HepG2 (cell line): ENCODE data around the gene GLIS2. TPM values are rescaled to one million over a fixed set of nuclear protein-coding genes. Genes with fewer than 3 reads are reported as not detected.

Source experiments
- ATAC-seq: fragments of 200-7000 bp; cut with Tn5 transposase; 3 replicates; pipeline ENCODE4 v1.9.1; 2020; ENCODE audit warnings: mild to moderate bottlenecking, moderate library complexity
- BruUV-seq: library from RNA; stranded (reverse); fragments of 400-500 nt; replicated peaks from 2 replicates; lab custom pipeline; 2021; lab: Mats Ljungman, UMichigan
- CTCF ChIA-PET: fragments of 300-600 bp; formaldehyde crosslinking; extraction: SDS; loops from one replicate; lab custom pipeline; 2021; ENCODE audit warnings: low total read pairs, inconsistent platforms, low intra/inter-chr PET ratio; lab: Yijun Ruan, JAX
- POLR2A ChIA-PET: fragments of 350-600 bp; sonication (Branson Sonifier 250); formaldehyde crosslinking; loops from one replicate; lab custom pipeline; 2020; ENCODE audit warnings: antibody characterized with exemption, inconsistent platforms; lab: Yijun Ruan, JAX
- DNase-seq: peaks from one replicate; pipeline ENCODE4 v3.0.0-alpha.2; 2015; ENCODE audit warnings: low spot score
- FAIRE-seq: peaks from 3 replicates; lab custom pipeline; 2011; peaks lifted over from hg19 to GRCh38; lab: Jason Lieb, UNC
- H2AFZ ChIP-seq: one replicate; pipeline ENCODE4 v1.6.1; 2011; ENCODE audit warnings: low read length, inconsistent platforms
- H3K27ac ChIP-seq: fragments of 300-600 bp; 3 replicates; pipeline ENCODE4 v1.8.0; 2011; ENCODE audit warnings: mixed run types, mild to moderate bottlenecking, mixed read lengths, low read length, inconsistent platforms; ENCODE audit not compliant: insufficient read depth; ENCODE audit errors: extremely low read length
- H3K27me3 ChIP-seq, 2 experiments: fragments of 200-600 bp in 1 of 2; 2 replicates in 1 of 2; 3 replicates in 1 of 2; pipeline versions ENCODE4 v1.6.0 to v1.8.0; 2011; ENCODE audit warnings: low read length in 2 of 2, mild to moderate bottlenecking in 2 of 2, moderate library complexity in 2 of 2, inconsistent platforms in 1 of 2; ENCODE audit not compliant: insufficient read depth in 2 of 2, control insufficient read depth in 1 of 2
- H3K36me3 ChIP-seq, 2 experiments: fragments of 200-600 bp in 1 of 2; replicated peaks in 1 of 2; 2 replicates in 1 of 2; 3 replicates in 1 of 2; pipeline versions ENCODE4 v1.5.1 to v1.8.0; 2011; ENCODE audit warnings: low read length in 2 of 2, inconsistent platforms in 1 of 2; ENCODE audit not compliant: insufficient read depth in 2 of 2, control insufficient read depth in 1 of 2
- H3K4me1 ChIP-seq: 2 replicates; pipeline ENCODE4 v1.5.1; 2012; ENCODE audit warnings: low read length, inconsistent platforms; ENCODE audit not compliant: insufficient read depth
- H3K4me2 ChIP-seq: 2 replicates; pipeline ENCODE4 v1.6.0; 2011; ENCODE audit warnings: low read depth, low read length, inconsistent platforms
- H3K4me3 ChIP-seq, 3 experiments: fragments of 200-600 bp in 1 of 3; sonication (generic), shearing (Covaris generic) in 1 of 3; replicated peaks in 1 of 3; 2 replicates each; pipeline ENCODE4 v1.5.1; 2011 to 2016; ENCODE audit warnings: low read length in 3 of 3, inconsistent platforms in 2 of 3, low read depth in 2 of 3, mild to moderate bottlenecking in 2 of 3, control low read depth in 1 of 3, mixed read lengths in 1 of 3; ENCODE audit not compliant: insufficient read depth in 1 of 3
- H3K79me2 ChIP-seq: one replicate; pipeline ENCODE4 v1.6.1; 2011; ENCODE audit warnings: low read length, inconsistent platforms; ENCODE audit not compliant: insufficient read depth
- H3K9ac ChIP-seq: 2 replicates; pipeline ENCODE4 v1.6.0; 2011; ENCODE audit warnings: mild to moderate bottlenecking, low read depth, low read length, inconsistent platforms; ENCODE audit not compliant: insufficient read depth
- H3K9me3 ChIP-seq: 2 replicates; pipeline ENCODE4 v1.5.1; 2012; ENCODE audit warnings: mild to moderate bottlenecking, low read length
- H4K20me1 ChIP-seq: 2 replicates; pipeline ENCODE4 v1.6.0; 2011; ENCODE audit warnings: inconsistent platforms, mild to moderate bottlenecking, low read length, moderate library complexity; ENCODE audit not compliant: insufficient read depth
- ARNT ChIP-seq: fragments of 450-650 bp; IDR thresholded peaks from 2 replicates; pipeline ENCODE4 v1.6.1; 2017
- CHD4 ChIP-seq: fragments of 200-600 bp; sonication (generic); IDR thresholded peaks from 2 replicates; pipeline ENCODE4 v1.7.0; 2017; ENCODE audit warnings: mild to moderate bottlenecking, low read length, borderline replicate concordance
- HNF1B ChIP-seq: sonication (generic); formaldehyde crosslinking; IDR thresholded peaks from 2 replicates; pipeline ENCODE4 v1.5.1; 2020; ENCODE audit warnings: mild to moderate bottlenecking, moderate library complexity, missing genetic modification reagents
- JUND ChIP-seq: sonication (generic); formaldehyde crosslinking; IDR thresholded peaks from 2 replicates; pipeline ENCODE4 v1.8.0; 2022; ENCODE audit warnings: mild to moderate bottlenecking, missing genetic modification reagents
- MEIS1 ChIP-seq: sonication (generic); formaldehyde crosslinking; IDR thresholded peaks from 2 replicates; pipeline ENCODE4 v1.9.0; 2021; ENCODE audit warnings: mild to moderate bottlenecking, missing genetic modification reagents, moderate library complexity, borderline replicate concordance
- NAIF1 ChIP-seq: sonication (generic); formaldehyde crosslinking; IDR thresholded peaks from 2 replicates; pipeline ENCODE4 v1.5.0; 2020; ENCODE audit warnings: mild to moderate bottlenecking, missing genetic modification reagents, borderline replicate concordance
- NFKB2 ChIP-seq: sonication (generic); formaldehyde crosslinking; IDR thresholded peaks from 2 replicates; pipeline ENCODE4 v1.4.0; 2020; ENCODE audit warnings: missing genetic modification reagents, borderline replicate concordance
- RARA ChIP-seq: IDR thresholded peaks from 2 replicates; pipeline ENCODE4 v1.6.1; 2016; ENCODE audit warnings: missing genetic modification reagents, missing compliant biosample characterization
- RNF219 ChIP-seq: sonication (generic); formaldehyde crosslinking; IDR thresholded peaks from 2 replicates; pipeline ENCODE4 v1.5.0; 2020; ENCODE audit warnings: mild to moderate bottlenecking, missing genetic modification reagents
- SP4 ChIP-seq: sonication (generic); formaldehyde crosslinking; IDR thresholded peaks from 2 replicates; pipeline ENCODE4 v1.8.1; 2023; ENCODE audit warnings: mild to moderate bottlenecking, missing genetic modification reagents
- ZFAT ChIP-seq: sonication (generic); formaldehyde crosslinking; conservative IDR thresholded peaks from 2 replicates; pipeline ENCODE4 v1.8.1; 2023; ENCODE audit warnings: missing genetic modification reagents, inconsistent platforms
- ZNF234 ChIP-seq: sonication (generic); formaldehyde crosslinking; conservative IDR thresholded peaks from 2 replicates; pipeline ENCODE4 v1.5.1; 2020; ENCODE audit warnings: mild to moderate bottlenecking, missing genetic modification reagents
- ZNF576 ChIP-seq: sonication (generic); formaldehyde crosslinking; IDR thresholded peaks from 2 replicates; pipeline ENCODE4 v1.4.0; 2020; ENCODE audit warnings: mild to moderate bottlenecking, missing genetic modification reagents
- ZNF792 ChIP-seq: IDR thresholded peaks from 2 replicates; pipeline ENCODE4 v1.6.1; 2016
- ZSCAN29 ChIP-seq: sonication (generic); formaldehyde crosslinking; conservative IDR thresholded peaks from 2 replicates; pipeline ENCODE4 v1.4.0; 2020; ENCODE audit warnings: mild to moderate bottlenecking, missing genetic modification reagents
- WGBS: methylation state at CpG from one replicate; pipeline ENCODE4 v1.1.6; 2017; ENCODE audit warnings: low lambda C conversion rate; 5-methylcytosine and 5-hydroxymethylcytosine counted together
- in situ Hi-C: cut with HindIII; loops from 2 replicates; pipeline ENCODE4 v1.10.0; 2017; ENCODE audit warnings: low pct_unique_long_range_greater_than_20kb; ENCODE audit not compliant: extremely low pct_ligation_motif_present
- intact Hi-C: fragments of 100-400 bp; cut with micrococcal nuclease; formaldehyde crosslinking; loops from one replicate; pipeline ENCODE4 v1.10.0; 2022; ENCODE audit not compliant: unreplicated experiment
- polyA plus RNA-seq, 8 experiments: library from polyadenylated mRNA; depleted of rRNA in 3 of 8; stranded (reverse) in 7 of 8; unstranded in 1 of 8; fragments of >200 nt; fragmentation: Illumina TruSeq in 4 of 8; extraction: Trizol in 4 of 8; gene quantifications; 2 replicates each; pipeline versions ENCODE4 v1.2.1 to v1.2.3, GENCODE V29; 2011 to 2016; ENCODE audit warnings: low read depth in 4 of 8, missing spikeins in 1 of 8, mixed read lengths in 1 of 8; ENCODE audit not compliant: insufficient read depth in 1 of 8
- total RNA-seq, 5 experiments: library from RNA; depleted of rRNA; stranded (reverse); fragments of >200 nt; fragmentation: Illumina TruSeq; extraction: Trizol; gene quantifications; 2 replicates each; pipeline ENCODE4 v1.2.3, GENCODE V29; 2016; ENCODE audit warnings: low read depth in 1 of 5

GLIS2 gene
- total and polyA plus RNA-seq, 2 of the 13 experiments (the other 11 are each of a cell fraction or from before 2014, with no cell fraction given), result 0.28 to 0.29 TPM

- peak; percentile 94 for TF ChIP-seq HNF1B (CRISPR knock-in tag)
Measured at GRCh38 chr16:4328046-4328781, 12.3 kb downstream of the GLIS2 start (continued).

GRCh38 chr16:4328782-4329775, 13.2 kb downstream of the GLIS2 start:
- no peaks in the 10 kb centered on the region for H3K79me2 ChIP-seq
- TF ChIP-seq ARNT (no peak), MEIS1 (0 out of 2 replicates have a peak, but pooled peaks have one; percentile 8), RARA (peak; percentile 74), NFKB2 (CRISPR knock-in tag) (no peak), ZNF792 (CRISPR knock-in tag) (no peak), ZSCAN29 (CRISPR knock-in tag) (no peak), ZNF576 (CRISPR knock-in tag) (no peak), SP4 (CRISPR knock-in tag) (0 out of 2 replicates have a peak, but pooled peaks have one; percentile 9), CHD4 (no peak), JUND (CRISPR knock-in tag) (no peak), ZFAT (CRISPR knock-in tag) (no peak), NAIF1 (no peak), ZNF234 (CRISPR knock-in tag) (no peak), RNF219 (CRISPR knock-in tag) (no peak)

More at GRCh38 chr16:4328782-4329775, 13.2 kb downstream of the GLIS2 start:
- H3K4me1 ChIP-seq, result peaks cover 38% of the 10 kb centered on the region
- H3K4me2 ChIP-seq, result peak overlapping the region; percentile 83
- H3K27ac ChIP-seq, result peak overlapping the region; percentile 6
- in situ Hi-C loops, result loop anchor here (10.0 kb wide), 1 partner anchor 54 kb away; the partner anchor contains the start of gene TFAP4
- intact Hi-C loops, result loop anchor here (2.0 kb wide), 1 partner anchor 40 kb away; no protein-coding TSS in a partner anchor
- H3K9ac ChIP-seq, result peak overlapping the region; percentile 71; the same call in 1 of the 2 replicates
- CTCF ChIA-PET, result interaction anchor here (1.2 to 5.6 kb wide), 6 partner anchors 17 to 75 kb away, joined by 3 to 69 read pairs (median 15); no protein-coding TSS in a partner anchor
- no peak for DNase-seq
- H3K27me3 ChIP-seq, result no peaks in the 10 kb centered on the region
- H3K4me3 ChIP-seq, result peak overlapping the region in 2 of 3 experiments; percentile 76 to 82; a peak in 3 of 6 replicates
- no peaks in the 10 kb centered on the region for H4K20me1 ChIP-seq
- no TSS peak for BruUV-seq
- WGBS, result 29% methylated on average over 6 of the region's 17 CpGs
- no peak for FAIRE-seq
- H3K9me3 ChIP-seq, result no peaks in the 10 kb centered on the region
- no peak overlapping the region for H2AFZ ChIP-seq
- H3K36me3 ChIP-seq, result no peaks in the 10 kb centered on the region
- POLR2A ChIA-PET, result interaction anchor here (0.8 to 3.1 kb wide), 12 partner anchors 10 to 128 kb away, joined by 3 to 15 read pairs (median 6); partner anchors contain the start of gene GLIS2
- ATAC-seq, result peak; percentile 15
